HG03342 (cell line): Measurements from ENCODE around the gene E2F2.

Experiments used
- ATAC-seq: cut with Tn5 transposase; IDR thresholded peaks from one replicate; pipeline ENCODE4 v1.9.1; 2021; ENCODE audit warnings: mild to moderate bottlenecking, moderate library complexity; ENCODE audit not compliant: unreplicated experiment

Gene E2F2

DNA sequence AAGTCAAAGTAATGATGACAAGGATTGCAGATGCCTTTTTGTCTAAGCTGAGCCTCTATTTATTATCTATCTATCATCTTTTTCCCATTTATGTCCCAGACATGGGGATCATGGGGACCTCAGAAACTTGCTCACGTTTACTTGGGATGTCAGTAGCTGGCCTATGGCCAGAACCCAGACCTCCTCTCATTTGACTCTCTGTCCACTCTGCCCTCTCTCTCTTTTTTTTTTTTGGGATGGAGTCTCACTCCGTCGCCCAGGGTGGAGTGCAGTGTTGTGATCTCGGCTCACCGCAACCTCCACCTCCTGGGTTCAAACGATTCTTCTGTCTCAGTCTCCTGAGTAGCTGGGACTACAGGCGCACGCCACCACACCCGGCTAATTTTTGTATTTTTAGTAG is 32.0 kb upstream of the E2F2 start:
- no peak for ATAC-seq

DNA sequence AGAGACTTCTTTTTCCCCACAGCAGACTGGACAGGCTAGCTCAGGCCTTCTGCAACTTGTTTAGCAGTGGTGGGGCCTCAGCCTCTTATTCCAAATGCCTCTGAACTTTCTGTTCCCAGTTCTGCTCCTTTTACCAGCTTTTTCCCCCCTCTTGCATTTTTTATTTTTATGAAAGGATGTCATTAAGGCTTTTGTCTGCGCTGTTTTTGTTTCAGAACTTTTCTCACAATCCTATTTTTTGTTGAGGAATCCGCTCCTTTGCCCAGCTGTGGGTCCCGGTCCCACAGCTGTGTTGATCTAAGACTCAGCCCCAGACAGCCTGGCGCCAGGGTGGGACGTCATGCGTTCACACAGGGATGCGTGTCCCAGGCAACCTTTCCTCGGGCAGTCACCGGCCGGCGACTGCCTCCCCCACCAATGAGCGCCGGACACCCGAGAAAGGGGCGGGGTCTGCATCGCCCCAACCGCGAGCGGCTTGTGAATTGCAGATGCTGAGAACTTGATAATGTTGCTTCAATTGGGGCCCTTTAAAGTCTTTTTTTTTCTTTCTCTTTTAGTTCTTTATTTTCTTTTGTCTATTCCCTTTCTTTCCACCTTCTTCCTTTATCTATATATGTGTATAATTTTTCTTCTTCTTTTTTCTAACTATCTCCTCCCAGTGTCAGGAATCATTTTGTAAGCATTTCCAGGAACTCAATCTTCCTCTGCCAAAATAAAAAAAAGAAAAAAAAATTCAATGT is 31.3 kb upstream of the E2F2 start:
- ATAC-seq, result no peak

DNA sequence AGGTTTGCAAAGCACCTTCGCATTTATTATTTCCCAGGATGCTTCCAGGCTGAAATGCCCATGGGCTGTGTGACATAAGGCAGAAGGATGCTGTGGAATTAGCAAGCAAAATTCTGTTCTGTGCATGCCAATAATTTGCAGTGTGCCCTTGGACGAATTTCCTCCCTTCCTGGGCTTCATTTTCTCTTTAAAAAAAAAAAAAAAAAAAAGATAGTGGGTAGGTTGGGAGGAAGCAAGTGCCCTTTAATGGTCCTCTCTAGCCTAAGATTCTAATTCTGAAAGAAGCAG is 30.7 kb upstream of the E2F2 start:
- no peak for ATAC-seq

DNA sequence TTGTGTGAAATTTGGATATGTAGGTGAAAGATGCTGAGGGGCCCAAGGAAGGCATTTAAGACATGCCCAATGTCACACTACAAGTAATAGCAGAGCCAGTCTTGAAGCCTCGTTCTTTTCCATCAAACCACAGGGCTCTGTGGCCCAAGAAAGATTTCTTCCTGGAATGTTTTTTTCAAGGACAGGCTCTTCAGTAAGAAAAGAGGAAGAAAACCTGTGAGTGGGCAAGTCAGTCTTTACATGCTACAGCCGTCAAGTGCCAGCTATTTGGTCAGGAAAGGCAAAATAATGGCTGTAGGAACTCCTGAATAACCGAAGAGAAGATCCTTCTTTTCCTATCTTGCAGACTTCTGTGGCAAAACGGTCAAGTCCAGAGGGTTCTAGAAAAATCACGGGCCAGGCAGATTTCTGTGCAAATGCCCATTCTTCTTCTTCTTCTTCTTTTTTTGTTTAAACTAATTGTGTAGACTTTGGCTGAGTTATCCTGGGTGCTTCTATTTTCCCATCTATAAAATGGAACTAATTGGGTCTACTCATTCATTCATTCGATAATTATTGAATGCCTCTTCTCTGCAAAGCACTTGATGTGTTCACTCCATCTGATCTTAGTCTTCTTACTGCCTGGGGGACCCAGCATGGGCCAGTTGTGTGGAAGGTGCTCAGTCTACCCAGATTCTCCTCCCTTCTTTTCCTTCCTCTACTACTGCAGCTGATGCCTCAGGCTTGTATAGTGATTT is 30.2 kb upstream of the E2F2 start:
- ATAC-seq, result no peak

DNA sequence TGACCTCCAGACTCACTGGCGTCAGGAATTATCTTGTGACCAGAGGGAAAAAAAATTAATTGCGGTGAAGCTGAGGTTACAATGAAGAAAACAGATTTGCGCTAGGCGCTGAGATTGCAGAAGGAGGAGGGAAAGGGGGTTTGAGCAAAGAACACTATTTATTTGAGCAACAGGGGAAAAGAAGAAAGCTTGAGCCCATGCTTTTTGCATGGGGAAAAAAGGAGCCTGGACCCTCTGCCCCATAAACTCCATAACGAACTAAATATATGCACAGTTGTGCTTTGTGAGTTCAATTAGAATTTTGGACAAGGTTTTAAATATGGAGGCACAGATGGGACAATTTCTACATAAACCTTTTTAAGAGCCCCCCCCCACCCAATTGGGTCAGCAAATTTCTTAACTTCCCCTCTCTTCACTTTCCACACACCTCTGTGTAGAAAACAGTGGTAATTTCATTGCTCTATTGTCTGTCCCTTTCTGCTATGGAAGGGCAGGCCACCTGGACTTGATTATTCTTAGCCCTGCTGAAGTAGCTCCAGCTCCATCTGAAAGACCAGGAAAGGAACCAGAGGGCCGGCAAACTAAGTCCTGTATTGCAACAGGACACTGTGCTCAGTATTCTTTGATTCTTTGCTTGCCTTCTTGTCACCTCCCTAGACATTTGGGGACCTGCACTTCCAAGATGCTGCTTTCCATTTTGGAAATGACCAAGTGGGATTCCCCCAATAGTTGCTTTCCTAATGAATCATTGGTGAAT is 29.1 kb upstream of the E2F2 start:
- ATAC-seq, result no peak

DNA sequence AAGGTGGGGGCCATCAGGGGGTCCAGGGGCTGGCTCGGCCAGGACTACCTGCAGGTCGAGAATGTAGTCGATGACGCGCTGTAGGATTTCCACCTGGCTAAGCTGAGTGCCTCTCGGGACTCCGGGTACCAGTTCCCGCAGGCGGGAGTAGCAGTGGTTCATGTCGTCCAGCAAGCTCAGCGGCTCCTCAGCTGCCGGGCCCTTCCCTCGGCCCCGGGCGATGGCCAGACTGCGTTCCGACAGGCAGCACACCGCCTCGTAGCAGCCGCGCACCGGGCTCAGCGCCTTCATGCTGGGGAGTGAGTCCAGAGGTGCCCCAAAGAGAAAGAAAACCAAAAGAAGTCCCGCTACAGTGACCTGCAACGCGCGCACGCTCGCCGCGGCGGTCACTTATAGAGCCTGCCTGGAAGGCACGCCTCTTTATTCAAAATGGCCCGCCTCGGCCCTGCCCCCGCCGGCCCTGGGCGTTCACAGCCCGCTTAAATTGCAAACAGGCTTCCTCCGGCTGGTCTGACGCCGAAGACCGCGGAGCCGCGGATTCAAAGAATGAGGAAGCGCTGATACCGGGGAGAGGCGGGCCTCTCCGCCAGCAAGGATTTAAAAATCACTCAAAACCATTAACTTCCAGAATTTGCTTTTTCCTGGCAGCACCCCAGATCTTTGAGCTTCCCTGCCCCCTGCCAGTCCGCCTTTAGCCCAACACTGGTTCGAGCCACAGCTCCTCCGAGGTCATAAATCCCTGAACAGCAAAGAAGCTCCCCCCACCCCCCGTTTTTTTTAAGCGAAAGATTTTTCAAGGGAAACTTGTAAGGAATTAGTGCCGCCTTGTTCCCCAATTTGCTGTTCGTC is 28.3 kb upstream of the E2F2 start, which contains the start of gene ID3:
ID3 (minus strand) TSS at position 366 of the 849 bp plus-strand sequence; CDS start at position 291, 75 bp downstream.
- ATAC-seq, result peak; percentile 60

DNA sequence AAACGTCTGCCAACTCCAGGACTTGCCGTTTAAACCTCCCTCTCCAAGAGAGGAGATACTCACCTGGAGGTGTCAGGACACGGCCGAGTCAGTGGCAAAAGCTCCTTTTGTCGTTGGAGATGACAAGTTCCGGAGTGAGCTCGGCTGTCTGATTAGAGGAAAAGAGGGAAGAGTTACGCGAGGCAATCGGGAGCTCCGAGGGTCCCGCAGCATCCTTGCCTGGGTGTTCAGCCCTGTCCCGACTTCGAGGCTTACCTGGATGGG is 27.8 kb upstream of the E2F2 start:
- ATAC-seq, result no peak

DNA sequence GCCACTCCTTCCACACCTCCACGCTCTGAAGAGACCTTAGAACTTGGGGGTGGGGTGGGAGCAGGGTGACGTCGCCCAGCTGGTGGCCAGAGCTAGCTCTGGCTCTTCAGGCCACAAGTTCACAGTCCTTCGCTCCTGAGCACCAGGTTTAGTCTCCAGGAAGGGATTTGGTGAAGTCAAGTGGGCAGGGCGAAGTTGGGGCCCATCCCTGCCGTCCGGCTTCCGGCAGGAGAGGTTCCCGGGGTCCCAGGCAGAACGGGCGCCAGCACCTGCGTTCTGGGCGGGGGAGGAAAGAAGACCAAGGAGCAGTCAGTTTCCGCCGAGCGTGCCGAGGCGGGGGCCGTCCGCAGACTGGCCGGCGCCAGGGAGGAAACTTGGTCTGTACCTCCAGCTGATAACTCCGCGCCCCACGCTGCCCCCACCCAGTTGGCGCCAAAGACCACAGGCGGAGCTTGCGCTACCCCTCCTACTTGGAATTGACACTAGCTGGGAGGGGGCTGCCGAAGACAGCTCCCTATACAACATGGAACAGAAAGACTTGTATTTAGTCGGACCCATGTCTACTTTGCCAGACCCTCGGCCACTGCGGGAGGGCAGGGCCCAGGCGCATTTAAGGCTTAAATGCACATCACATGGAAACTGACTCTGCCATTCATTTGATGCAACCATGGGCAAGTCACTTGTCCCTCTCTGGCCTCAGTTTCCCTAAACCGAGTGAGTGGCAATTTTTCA is 27.3 kb upstream of the E2F2 start:
- ATAC-seq, result no peak

DNA sequence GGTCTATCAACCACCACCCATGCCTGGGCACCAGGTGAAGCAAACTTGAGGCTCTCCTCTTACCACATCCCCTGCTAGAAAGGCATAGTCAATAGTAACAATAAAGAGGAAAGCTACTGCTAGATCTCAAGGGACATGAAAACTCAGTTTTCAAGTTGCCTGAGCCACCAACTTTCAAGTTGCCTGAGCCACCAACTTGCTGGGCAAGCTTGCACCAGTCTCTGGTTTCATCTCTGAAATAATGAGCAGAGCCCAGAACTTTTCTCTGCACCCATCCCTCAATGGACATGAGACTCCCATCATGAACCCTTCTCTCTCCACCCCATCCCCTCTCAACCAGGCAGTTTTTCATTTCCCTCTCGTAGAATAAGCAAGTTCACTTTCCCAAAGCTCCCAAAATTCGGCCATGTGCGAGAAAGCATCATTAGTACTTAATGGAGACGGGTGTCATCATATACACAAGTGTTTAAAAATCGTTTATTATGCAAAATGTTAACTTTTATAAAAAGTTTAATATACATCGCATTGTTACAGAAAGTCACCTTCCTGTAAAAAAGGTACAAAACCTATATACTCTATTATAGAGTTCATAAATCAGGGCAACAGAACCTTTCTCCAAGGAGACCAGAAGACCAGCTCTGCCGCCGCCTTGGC is 26.6 kb upstream of the E2F2 start:
- ATAC-seq, result no peak

DNA sequence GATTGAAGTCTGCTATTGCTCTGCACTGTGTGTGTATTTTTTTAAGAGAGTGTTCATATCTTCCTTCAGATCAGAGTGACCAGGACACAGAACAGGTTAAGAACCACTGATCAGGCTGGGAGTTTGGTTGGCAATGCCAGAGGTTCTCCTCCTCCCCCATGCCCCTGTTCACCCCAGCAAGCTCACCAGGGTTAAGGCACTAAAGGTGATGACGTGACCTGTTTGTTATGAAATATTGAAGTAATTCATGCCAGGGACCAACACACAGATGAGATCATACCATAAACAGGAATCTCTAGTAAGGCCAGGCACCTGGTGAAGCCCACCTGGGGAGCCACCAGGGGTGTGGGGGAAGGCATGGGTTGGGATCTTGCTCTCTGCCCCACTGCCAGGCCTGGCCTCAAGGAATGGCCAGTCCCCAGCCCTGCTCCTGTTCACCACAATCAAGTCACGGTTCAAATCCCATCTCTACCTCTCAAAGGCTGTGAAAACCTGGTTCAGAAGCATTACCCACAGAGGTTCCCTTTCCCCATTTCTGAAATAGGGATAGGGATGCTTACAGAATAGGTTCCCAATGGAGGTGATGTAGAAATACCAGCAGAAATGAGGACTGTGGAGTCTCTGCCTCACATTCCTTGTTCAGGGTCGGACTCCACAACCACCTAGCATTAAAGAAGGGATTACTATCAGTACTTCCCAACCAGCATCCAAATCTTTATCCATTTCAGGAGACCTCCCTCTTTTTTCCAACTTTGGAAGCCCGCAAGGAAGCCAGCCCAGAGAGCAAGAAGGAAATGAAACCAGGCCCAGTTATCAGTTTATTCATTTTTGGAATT is 25.8 kb upstream of the E2F2 start:
- no peak for ATAC-seq

DNA sequence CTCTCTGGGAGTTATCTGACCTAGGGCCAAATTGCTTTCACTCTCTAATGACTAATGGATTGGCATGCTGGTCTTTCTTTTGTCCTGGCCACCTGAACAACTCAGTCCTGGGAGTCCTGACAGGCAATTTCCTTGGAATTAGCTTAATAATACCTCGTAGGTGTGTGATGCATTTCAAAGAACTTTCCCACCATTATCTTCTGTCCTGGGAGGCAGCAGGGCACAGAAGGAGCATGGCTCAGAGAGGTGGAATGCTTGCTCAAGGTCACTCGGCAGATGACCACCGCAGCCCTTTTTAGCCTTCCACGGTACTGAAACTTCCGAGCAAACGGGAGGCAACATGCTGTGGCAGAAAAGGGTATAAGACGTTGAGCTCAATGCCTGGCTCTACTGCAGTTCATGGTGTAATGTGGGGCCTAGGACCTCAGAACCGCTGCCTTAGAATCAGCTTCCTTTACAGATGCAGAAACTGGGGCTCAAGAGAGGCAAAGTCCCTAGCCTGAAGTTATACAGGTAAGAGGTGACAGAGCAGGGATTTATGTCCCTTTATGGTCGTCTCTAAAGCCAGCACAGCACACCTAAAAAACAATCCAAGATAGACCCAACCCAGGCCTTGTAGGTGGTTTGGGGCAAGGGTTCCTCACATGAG is 25.1 kb upstream of the E2F2 start:
- ATAC-seq, result no peak

DNA sequence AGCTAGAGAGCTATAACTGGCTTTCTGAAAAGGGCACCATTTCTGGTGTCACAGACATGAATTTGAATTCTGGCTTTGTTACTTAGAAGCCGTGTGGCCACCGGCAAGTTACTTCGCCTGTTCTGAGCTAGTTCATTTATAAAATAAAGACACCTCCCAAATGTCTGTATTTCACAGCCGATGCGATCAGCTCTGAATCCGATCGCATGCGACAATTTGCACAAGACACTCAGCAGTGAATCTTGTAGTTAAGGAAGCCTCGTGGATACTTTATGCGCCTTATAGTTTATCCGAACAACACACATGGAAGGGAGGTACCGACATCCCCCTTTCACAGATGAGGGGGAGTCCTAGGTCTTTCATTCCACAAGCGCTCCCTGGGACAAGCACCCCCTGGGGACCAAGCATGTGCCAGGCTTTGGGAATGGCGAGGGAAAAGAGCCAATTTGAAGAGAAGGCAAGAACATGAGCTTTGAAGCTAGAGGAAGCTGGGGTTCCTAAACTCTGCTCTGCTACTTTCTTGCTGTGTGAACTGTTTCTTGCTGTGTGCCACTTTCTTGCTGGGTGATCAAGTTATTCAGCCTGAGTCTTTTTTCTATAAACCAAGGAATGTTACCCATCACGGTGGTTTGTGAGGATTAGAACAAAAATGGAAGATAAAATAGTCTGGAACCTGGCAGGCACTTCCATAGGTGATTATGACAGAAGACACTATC is 24.4 kb upstream of the E2F2 start:
- no peak for ATAC-seq

DNA sequence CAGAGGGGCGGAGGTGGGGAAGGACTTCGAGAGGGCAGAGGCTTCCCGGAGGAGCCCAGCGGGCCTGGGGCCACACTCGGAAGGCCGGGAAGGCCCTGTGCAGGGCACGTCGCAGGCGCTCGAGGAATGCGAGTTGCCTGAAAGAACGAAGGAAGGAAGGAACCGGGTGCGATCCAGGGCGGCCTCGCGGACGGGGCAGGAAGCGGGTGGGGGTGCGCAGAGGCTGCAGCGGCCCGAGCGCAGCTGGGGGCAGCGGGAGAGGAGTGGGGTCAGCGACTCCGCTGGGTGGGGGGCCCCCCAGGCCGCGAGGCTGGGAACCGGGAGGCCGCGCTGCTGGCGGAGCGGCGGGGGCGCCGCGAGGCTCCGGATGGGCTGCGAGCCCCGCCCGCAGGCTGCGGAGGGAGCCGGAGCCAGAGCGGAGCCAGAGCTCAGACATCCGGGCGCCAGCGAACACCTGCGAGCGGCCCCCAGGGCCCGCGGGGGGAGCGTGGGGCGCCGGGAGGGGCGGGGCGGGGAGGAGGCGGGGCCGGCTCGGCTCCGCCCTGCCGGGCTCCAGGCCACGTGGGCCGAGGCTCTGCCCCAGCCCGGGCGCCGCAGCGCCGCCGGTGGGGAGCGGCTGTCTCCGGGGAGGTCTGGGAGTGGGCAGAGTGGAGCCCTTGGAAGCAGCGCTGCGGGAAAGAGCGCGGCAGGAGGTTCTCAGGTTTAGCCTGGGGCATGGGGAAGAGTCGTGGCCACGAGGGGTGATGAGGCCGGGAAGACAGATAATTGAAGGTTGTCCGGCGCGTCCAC is 23.6 kb upstream of the E2F2 start:
- ATAC-seq, result peak; percentile 46

DNA sequence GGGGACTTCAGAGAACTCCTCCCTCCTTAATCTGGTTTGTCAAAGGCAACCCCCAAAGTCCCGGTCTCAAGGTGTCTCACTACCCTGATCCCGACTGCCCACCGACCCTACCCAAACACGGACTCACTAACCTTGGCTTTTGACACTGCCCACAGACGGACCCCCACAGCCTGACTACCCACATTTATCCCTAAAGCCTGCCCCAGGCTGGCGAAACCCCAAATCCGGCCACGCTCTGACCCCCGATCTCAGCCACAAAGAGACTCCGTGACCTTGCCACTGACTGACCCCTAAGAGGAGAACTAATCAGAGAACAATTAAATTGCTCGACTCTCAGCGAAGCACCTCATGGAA is 23.1 kb upstream of the E2F2 start:
- ATAC-seq, result no peak

DNA sequence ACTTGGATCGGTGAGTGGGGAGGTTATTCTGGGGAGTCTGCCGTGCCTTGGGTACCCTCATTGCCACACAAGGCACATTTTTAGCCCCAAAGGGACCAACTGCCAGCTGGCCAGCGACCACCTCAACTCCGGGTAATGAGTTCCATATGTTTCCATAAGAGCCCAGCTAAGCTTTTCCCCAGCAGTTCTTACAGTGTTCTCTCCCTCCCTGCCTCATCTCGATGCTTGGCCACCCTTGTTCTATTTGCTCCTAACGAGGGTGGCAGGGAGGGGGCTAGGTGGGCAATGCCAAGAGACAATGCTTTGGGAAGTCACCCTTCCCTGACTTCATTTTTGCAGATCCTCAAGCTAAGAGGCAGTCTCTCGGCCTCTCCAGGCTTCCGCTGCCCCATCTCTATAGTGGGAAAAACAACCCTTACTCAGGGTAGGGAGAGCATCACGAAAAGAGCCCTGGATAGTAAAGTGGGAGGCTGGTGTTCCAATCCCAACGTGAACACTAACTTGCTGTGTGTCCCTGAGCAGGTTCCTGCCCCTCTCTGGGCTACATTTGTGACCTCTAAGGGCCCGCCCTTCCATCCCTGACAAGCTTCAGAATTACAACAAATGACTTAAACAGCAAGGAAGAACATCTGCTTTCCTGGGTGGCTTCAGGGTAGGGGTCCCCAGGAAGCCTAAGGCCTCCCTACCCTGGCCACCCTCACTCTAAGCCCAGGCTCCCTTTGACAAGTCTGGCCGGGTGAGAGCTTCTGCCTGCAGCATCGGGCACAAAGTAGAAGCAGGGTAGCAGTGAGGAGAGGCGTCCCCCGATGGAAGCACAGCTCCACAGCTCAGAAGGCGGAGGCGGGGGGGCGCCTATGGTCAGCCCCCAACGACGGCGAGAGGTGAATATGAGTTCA is 22.4 kb upstream of the E2F2 start:
- no peak for ATAC-seq

DNA sequence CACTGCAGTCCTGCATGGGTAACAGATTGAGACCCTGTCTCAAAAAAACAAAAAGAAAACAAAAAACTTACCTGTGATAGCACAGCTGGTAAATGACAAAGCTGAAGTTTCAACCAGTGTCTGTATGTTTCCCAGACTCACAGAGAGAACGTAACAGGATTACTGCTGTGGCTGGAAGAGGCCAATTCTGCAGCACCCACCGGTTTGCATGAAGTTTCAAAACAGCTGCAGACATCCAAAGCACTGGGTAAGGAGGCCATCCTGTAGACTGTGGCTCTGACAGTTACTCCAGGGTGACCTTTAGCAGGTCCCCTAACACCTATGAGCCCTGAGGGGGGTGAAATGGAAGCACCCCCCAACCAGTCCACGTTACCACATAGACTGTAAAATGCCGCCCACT is 20.8 kb upstream of the E2F2 start:
- no peak for ATAC-seq
